Caki2 (cell line): ENCODE data around the gene RELCH. TPM values are rescaled to one million over a fixed set of nuclear protein-coding genes. Genes with fewer than 3 reads are reported as not detected.
A peak's percentile ranks its signal among the peaks of the same experiment; 100 is the strongest.

ENCODE experiments used
- DNase-seq: peaks from one replicate; pipeline ENCODE4 v3.0.0-alpha.2; 2015; ENCODE audit warnings: low read depth
- in situ Hi-C: cut with HindIII; loops from 2 replicates; pipeline ENCODE4 v1.10.0; 2016; ENCODE audit warnings: low sequenced_read_pairs, low pct_unique_long_range_greater_than_20kb, mixed read lengths
- total RNA-seq: library from RNA; depleted of rRNA; stranded (reverse); fragments of >200 nt; shearing (Covaris generic); gene quantifications from 2 replicates; pipeline ENCODE4 v1.2.3, GENCODE V29; 2014; ENCODE audit warnings: low replicate concordance

RELCH gene
- total RNA-seq, 1 experiment from 2014 or later: 13.9 TPM

- in situ Hi-C loops: no loop called here
- no peak for DNase-seq
Observed at GRCh38 chr18:62289047-62289446, 102.0 kb downstream of the RELCH start.

- in situ Hi-C loops: no loop called here
- DNase-seq: no peak
Observed at GRCh38 chr18:62294073-62294472, 107.0 kb downstream of the RELCH start.

- DNase-seq: no peak
- in situ Hi-C loops: no loop called here
Observed at GRCh38 chr18:62300359-62300963, 113.4 kb downstream of the RELCH start.

GRCh38 chr18:62301322-62301721, 114.3 kb downstream of the RELCH start:
- no peak for DNase-seq
- in situ Hi-C loops: no loop called here

GRCh38 chr18:62312851-62313250, 125.8 kb downstream of the RELCH start:
- in situ Hi-C loops: no loop called here
- no peak for DNase-seq

- in situ Hi-C loops: no loop called here
- no peak for DNase-seq
Observed at GRCh38 chr18:62318228-62319180, 131.4 kb downstream of the RELCH start.

- no peak for DNase-seq
- in situ Hi-C loops: no loop called here
Observed at GRCh38 chr18:62321201-62321600, 134.1 kb downstream of the RELCH start.

- no peak for DNase-seq
- in situ Hi-C loops: no loop called here
Observed at GRCh38 chr18:62323483-62324180, 136.6 kb downstream of the RELCH start.

- no peak for DNase-seq
- in situ Hi-C loops: no loop called here
Observed at GRCh38 chr18:62324181-62324828, 137.2 kb downstream of the RELCH start.

GRCh38 chr18:62324917-62325805, 138.1 kb downstream of the RELCH start, which contains the start of gene TNFRSF11A:
TSS of gene TNFRSF11A (plus strand) at chr18:62325310. CDS start at chr18:62325353, 43 bp downstream.
- DNase-seq: peak; percentile 9
- in situ Hi-C loops: no loop called here

GRCh38 chr18:62325806-62326645, 139.0 kb downstream of the RELCH start:
- in situ Hi-C loops: no loop called here
- peak; percentile 16 for DNase-seq

GRCh38 chr18:62326646-62327348, 139.7 kb downstream of the RELCH start:
- no peak for DNase-seq

GRCh38 chr18:62327977-62328376, 140.9 kb downstream of the RELCH start:
- no peak for DNase-seq
- in situ Hi-C loops: no loop called here

More at GRCh38 chr18:62326646-62327348, 139.7 kb downstream of the RELCH start:
- in situ Hi-C loops: no loop called here

- DNase-seq: no peak
- in situ Hi-C loops: no loop called here
Observed at GRCh38 chr18:62328586-62329525, 141.8 kb downstream of the RELCH start.
